ENCODE measurements around the gene ABCC8. TPM values are rescaled to one million over a fixed set of nuclear protein-coding genes. Genes with fewer than 3 reads are reported as not detected.

The ABCC8 gene
- polyA plus RNA-seq, 1 of the 3 experiments (the other 2 are of a cell fraction), result 1.1 TPM

DNA sequence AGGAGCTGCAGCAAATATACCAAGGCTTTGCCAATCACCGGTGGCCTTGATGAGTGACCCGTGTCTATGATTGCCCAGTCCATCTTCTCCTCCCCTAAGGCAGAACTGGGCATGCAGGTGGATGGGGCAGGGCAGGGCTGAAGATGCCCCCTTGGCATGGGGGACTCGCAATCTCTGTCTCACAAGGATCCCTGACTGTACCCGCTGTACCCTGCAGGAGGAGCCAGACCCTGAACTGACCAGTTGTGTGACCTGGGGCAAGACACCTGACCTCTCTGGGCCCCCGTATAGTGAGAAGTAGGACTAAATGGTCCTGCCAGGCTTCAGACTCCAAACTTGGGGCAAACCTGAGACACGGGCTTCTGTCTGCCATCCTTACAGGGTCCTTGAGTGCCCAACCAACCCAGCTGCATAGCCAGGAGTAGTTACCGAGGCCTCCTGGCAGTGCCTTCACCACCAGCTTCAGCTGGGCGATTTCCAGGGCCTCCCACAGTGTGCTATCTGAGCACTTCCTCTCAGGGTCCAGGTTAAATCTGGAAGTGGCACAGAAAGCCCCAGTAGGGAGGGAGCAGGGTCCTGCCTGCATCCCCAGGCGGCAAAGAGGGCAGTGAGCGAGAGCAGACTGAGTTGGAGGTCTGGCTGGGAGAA, 81.8 kb downstream of the ABCC8 start:
- Histone ChIP-seq H4K20me1 (ENCODE audit: insufficient read depth) (no peaks in the 10 kb centered on the region), H3K79me2 (ENCODE audit: insufficient read depth) (no peaks in the 10 kb centered on the region), H3K9me2 (no peaks in the 10 kb centered on the region), H2AFZ (ENCODE audit: low read depth) (no peak overlapping the region), H3F3A (replicated peaks; ENCODE audit: insufficient read depth) (no peaks in the 10 kb centered on the region), H3K4me1 (ENCODE audit: control insufficient read depth in 1 of 2, insufficient read depth in 2 of 2, low read depth in 1 of 2, low read length in 1 of 2) (peaks cover 0 to 2% of the 10 kb centered on the region in 2 experiments; a peak in 1 of 4 replicates), H3K4me3 (ENCODE audit: low read depth in 2 of 2, low read length in 1 of 2) (no peak overlapping the region), H3K9me3 (no peaks in the 10 kb centered on the region), H3K36me3 (replicated peaks in 1 of 2; ENCODE audit: control insufficient read depth in 1 of 2, insufficient read depth in 2 of 2, low read length in 1 of 2) (no peaks in the 10 kb centered on the region), H3K9ac (no peak overlapping the region), H3K27me3 (ENCODE audit: insufficient read depth) (peaks cover 9% of the 10 kb centered on the region), H3K27ac (ENCODE audit: low read depth in 2 of 2, low read length in 1 of 2) (no peak overlapping the region), H3K4me2 (no peak overlapping the region)
- peak; percentile 21 for DNase-seq
- POLR2A ChIA-PET, result no interaction called here
- CTCF ChIA-PET, result interaction anchor here (18.5 kb wide), 1 partner anchor 118 kb away, joined by 1101 read pairs; no protein-coding TSS in a partner anchor
- TF ChIP-seq, protein P1, sequence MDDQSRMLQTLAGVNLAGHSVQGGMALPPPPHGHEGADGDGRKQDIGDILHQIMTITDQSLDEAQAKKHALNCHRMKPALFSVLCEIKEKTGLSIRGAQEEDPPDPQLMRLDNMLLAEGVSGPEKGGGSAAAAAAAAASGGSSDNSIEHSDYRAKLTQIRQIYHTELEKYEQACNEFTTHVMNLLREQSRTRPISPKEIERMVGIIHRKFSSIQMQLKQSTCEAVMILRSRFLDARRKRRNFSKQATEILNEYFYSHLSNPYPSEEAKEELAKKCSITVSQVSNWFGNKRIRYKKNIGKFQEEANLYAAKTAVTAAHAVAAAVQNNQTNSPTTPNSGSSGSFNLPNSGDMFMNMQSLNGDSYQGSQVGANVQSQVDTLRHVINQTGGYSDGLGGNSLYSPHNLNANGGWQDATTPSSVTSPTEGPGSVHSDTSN (IDR thresholded peaks at IDR 0.05), result no peak
- TF ChIP-seq TAF1 (IDR thresholded peaks at IDR 0.05; ENCODE audit: borderline replicate concordance, low read depth, low read length), result no peak
- no peak for TF ChIP-seq MEF2A (IDR thresholded peaks at IDR 0.05; ENCODE audit: borderline replicate concordance, low read depth)
- TF ChIP-seq NRF1 (IDR thresholded peaks at IDR 0.05; ENCODE audit: low read depth, low read length), result no peak
- no peak for TF ChIP-seq EP300 (IDR thresholded peaks at IDR 0.05; ENCODE audit: borderline replicate concordance in 1 of 2, low read depth in 1 of 2, low read length in 1 of 2)
- no peak for TF ChIP-seq USF2 (IDR thresholded peaks at IDR 0.05; ENCODE audit: borderline replicate concordance, low read depth, low read length)
- no peak for TF ChIP-seq IRF3 (IDR thresholded peaks at IDR 0.05; ENCODE audit: low read depth, low read length)
- TF ChIP-seq, protein P2, sequence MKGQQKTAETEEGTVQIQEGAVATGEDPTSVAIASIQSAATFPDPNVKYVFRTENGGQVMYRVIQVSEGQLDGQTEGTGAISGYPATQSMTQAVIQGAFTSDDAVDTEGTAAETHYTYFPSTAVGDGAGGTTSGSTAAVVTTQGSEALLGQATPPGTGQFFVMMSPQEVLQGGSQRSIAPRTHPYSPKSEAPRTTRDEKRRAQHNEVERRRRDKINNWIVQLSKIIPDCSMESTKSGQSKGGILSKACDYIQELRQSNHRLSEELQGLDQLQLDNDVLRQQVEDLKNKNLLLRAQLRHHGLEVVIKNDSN (IDR thresholded peaks at IDR 0.05; ENCODE audit: borderline replicate concordance, low read depth), result no peak
- TF ChIP-seq FOSL2 (IDR thresholded peaks at IDR 0.05; ENCODE audit: borderline replicate concordance, low read depth), result no peak
- TF ChIP-seq CHD2 (IDR thresholded peaks at IDR 0.05; ENCODE audit: low read length, partially characterized antibody), result no peak
- TF ChIP-seq TCF12 (IDR thresholded peaks at IDR 0.05), result no peak
- TF ChIP-seq RCOR1 (IDR thresholded peaks at IDR 0.05; ENCODE audit: low read length), result no peak
- no peak for TF ChIP-seq MXI1 (IDR thresholded peaks at IDR 0.05; ENCODE audit: low read depth, low read length)
- no peak for TF ChIP-seq YY1 (IDR thresholded peaks at IDR 0.05; ENCODE audit: low read depth)
- 55% methylated on average over 7 of the region's 10 CpGs for WGBS (ENCODE audit: low lambda C conversion rate)

All from SK-N-SH (cell line).